ENCODE results near the gene GRIK4.
"Not testable (repeated sequence)": the region's sequence is repeated elsewhere in the genome, so short reads cannot be mapped to it uniquely, and the experiment has no call there.

The GRIK4 gene

DNA sequence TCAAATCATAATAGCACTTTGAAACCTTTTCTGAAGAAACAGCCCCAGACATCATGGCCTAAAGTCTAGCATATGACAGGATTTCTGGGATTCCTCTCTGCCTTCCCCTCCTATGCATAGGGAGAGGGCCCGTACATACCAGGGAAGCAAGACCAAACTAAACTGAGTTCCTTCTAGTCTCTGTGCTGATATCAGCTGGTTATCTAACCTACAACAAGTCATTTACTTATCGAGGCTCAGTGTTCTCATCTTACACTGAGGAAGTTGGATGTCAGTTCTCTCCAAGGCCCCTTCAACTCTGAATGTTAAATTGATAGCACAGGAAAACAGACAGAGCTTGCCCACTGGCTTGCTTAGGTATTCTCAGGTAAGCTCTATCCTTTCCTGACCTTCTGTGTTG, 17.0 kb upstream of the GRIK4 start:
- H3K4me3 ChIP-seq (ENCODE audit: low read length) = no peak overlapping the region
- no peak for DNase-seq (ENCODE audit: low read depth)
- TF ChIP-seq, protein P1, sequence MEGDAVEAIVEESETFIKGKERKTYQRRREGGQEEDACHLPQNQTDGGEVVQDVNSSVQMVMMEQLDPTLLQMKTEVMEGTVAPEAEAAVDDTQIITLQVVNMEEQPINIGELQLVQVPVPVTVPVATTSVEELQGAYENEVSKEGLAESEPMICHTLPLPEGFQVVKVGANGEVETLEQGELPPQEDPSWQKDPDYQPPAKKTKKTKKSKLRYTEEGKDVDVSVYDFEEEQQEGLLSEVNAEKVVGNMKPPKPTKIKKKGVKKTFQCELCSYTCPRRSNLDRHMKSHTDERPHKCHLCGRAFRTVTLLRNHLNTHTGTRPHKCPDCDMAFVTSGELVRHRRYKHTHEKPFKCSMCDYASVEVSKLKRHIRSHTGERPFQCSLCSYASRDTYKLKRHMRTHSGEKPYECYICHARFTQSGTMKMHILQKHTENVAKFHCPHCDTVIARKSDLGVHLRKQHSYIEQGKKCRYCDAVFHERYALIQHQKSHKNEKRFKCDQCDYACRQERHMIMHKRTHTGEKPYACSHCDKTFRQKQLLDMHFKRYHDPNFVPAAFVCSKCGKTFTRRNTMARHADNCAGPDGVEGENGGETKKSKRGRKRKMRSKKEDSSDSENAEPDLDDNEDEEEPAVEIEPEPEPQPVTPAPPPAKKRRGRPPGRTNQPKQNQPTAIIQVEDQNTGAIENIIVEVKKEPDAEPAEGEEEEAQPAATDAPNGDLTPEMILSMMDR (conservative IDR thresholded peaks at IDR 0.05; ENCODE audit: low read depth, low read length) = no peak

DNA sequence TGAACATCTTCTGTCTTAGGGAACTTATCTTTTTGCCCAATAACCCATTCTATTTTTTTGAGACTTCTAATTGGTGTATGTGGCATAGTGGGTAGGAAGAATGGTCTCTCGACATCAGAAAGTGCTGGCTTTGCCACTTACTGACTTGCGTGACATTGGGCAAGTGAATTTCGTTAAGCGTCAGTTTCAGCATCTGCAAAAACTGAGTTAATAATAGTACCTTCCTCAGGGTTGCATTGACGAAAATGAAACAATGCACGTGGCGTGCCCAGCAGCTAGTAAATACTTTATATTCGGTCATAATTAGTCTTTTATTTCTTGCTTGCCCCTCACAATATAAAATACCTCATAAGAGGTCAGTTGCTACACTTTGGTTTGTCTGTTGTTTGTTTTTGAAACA, 12.5 kb upstream of the GRIK4 start:
- TF ChIP-seq, protein P1 (conservative IDR thresholded peaks at IDR 0.05; ENCODE audit: low read depth, low read length) = no peak
- DNase-seq (ENCODE audit: low read depth) = no peak
- no peak overlapping the region for H3K4me3 ChIP-seq (ENCODE audit: low read length)

DNA sequence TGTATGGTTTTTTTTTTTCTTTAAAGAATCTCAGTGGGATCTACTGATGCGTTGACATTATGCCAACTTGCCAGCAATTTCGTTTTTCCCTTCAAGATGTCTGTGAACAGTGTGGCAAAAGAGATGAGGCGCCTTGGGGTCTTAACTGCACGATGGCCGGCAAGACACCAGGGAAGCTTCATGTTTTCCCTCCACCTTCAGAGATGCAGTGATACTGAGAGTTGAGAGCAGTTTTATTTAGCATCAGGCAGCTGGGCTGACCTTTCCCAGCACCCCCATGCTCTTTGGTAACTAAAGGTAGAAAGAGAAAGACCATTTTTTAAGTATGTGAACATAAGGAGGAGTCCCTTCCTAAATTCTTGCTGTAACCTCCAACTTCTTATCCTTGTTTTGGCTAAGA, 11.7 kb upstream of the GRIK4 start:
- no peak for DNase-seq (ENCODE audit: low read depth)
- H3K4me3 ChIP-seq (ENCODE audit: low read length) = no peak overlapping the region
- TF ChIP-seq, protein P1 (conservative IDR thresholded peaks at IDR 0.05; ENCODE audit: low read depth, low read length) = no peak

DNA sequence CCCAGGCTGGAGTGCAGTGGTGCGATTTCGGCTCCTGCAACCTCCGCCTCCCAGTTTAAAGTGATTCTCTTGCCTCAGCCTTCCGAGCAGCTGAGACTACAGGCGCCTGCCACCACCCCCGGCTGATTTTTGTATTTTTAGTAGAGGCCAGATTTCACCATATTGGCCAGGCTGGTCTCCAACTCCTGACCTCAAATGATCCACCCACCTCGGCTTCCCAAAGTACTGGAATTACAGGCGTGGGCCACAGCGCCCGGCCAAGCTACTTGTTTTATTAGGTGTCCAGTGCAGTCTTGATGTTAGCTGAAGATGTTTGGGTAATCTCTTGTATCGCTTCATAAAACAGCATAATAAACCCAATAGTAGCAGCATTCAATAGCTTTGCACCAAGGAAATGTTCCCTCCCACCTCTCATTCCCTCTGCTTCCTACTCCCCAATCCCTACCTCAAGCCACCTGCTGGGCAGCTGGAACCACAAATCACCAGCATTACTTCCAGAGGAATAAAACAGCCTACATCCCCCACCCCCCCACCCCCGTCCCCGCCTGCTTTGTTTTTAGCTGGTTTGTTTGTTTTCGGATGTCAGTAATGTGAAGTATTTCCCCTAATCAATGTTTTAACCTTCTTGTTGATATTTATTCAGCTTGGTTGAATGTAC, 11.0 kb upstream of the GRIK4 start:
- no peak overlapping the region for H3K4me3 ChIP-seq (ENCODE audit: low read length)
- TF ChIP-seq, protein P1 (conservative IDR thresholded peaks at IDR 0.05; ENCODE audit: low read depth, low read length) = no peak
- DNase-seq (ENCODE audit: low read depth) = no peak

DNA sequence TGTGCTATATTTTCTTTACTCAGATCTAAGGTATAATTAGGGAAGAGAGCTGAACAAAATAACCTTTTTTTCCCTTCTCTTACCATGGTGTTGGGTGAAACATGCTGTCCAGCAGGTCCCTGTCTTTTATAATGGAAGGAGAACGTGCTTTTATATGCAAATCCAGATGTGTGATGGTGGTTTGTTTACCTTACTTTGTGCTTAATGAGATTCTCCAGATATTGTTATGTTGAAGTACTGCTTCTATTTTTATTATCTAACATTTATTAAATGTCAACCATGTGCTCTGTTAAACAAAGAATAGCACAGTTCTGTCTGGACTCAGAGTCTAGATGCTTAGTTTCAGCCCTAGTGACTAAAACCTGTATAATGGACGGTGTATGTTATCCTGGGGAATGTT, 10.1 kb upstream of the GRIK4 start:
- no peak for DNase-seq (ENCODE audit: low read depth)
- H3K4me3 ChIP-seq (ENCODE audit: low read length) = no peak overlapping the region
- TF ChIP-seq, protein P1 (conservative IDR thresholded peaks at IDR 0.05; ENCODE audit: low read depth, low read length) = no peak

GRCh38 chr11:120501976-120502755, 9.4 kb upstream of the GRIK4 start:
- no peak overlapping the region for H3K4me3 ChIP-seq (ENCODE audit: low read length)
- TF ChIP-seq, protein P1 (conservative IDR thresholded peaks at IDR 0.05; ENCODE audit: low read depth, low read length) = no peak
- DNase-seq (ENCODE audit: low read depth) = no peak

DNA sequence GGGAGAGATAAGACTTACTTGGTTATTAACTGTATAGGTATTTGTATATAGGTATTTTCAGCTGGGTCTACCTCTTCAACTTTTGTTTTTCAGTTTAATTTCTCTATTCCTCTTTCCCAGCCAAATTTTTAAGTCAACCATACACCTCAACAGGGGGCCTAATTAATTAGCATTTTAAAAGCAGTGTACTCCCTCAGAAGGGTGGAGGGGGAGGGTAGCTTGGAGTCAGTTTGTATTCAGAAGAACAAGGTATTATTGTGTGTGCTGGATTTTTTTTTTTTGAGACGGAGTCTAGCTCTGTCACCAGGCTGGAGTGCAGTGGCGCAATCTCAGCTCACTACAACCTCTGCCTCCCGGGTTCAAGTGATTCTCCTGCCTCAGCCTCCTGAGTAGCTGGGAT, 8.0 kb upstream of the GRIK4 start:
- DNase-seq (ENCODE audit: low read depth); H3K4me3 ChIP-seq (ENCODE audit: low read length): not testable (repeated sequence)

All from retinal pigment epithelial cell (primary cell).